ENCODE data around the gene TTLL12.

DNA sequence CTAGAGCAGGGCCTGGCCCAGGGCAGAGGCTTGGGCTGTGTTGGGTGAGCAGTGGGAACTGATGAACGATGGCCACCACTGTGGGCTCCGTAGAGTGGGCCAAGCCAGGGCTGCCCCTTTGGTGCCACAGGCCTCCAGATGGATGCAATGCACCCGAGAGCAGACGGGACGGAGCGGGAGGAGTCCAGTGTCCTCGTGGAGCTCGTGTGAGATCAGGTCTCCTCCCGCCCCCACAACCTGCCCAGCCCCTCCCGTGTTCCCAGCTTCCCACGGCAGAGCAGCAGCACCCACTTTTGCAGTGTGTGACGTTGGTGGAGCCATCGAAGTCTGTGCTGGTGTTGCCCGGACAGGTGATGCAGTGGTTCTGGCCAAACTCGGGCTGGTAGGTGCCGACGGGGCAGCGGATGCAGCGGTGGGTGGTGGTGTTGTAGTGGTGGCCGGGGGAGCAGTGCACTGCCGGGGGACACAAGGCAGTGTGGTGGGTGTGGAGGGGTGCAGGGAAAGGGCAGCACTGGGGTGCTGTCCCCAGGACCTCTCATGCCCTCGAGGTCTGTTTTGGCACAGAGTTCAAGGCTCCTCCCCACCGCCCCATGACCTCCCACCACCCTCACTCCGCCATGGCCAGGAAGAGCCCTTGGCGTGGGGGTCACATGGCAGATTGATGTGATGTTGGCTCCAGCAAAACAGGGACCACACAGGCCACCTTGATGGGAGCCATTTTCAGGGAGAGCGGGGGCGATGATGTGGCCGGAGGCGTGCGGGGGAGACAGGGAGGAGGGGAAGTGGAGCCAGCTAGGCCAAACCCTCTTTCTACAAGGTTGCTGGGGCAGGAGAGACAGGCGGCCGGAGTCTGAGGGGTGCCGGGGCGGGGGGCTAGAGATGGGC, 23.9 kb upstream of the TTLL12 start:
- TF ChIP-seq CTCF (IDR thresholded peaks at IDR 0.05; ENCODE audit: insufficient read depth, low read length, poor library complexity, severe bottlenecking) (no peak), EZH2phosphoT487 (conservative IDR thresholded peaks at IDR 0.05; ENCODE audit: low read length) (no peak)

Data from SU-DHL-6 (cell line).